Measurements from ENCODE around the gene RAPGEF5.

- TF ChIP-seq CTCF (conservative IDR thresholded peaks at IDR 0.05) (no peak), EZH2 (IDR thresholded peaks at IDR 0.05; ENCODE audit: low read depth) (no peak)
Measured at GRCh38 chr7:22352887-22353286, 4.1 kb downstream of the RAPGEF5 start.
